ENCODE data around the gene PLEK. TPM values are rescaled to one million over a fixed set of nuclear protein-coding genes. Genes with fewer than 3 reads are reported as not detected.
A peak's percentile ranks its signal among the peaks of the same experiment; 100 is the strongest.
"Not testable (repeated sequence)": the region's sequence is repeated elsewhere in the genome, so short reads cannot be mapped to it uniquely, and the experiment has no call there.

PLEK gene
- total and polyA plus RNA-seq, 8 donors, result 0.45 to 18.1 (median 3.8) TPM

DNA sequence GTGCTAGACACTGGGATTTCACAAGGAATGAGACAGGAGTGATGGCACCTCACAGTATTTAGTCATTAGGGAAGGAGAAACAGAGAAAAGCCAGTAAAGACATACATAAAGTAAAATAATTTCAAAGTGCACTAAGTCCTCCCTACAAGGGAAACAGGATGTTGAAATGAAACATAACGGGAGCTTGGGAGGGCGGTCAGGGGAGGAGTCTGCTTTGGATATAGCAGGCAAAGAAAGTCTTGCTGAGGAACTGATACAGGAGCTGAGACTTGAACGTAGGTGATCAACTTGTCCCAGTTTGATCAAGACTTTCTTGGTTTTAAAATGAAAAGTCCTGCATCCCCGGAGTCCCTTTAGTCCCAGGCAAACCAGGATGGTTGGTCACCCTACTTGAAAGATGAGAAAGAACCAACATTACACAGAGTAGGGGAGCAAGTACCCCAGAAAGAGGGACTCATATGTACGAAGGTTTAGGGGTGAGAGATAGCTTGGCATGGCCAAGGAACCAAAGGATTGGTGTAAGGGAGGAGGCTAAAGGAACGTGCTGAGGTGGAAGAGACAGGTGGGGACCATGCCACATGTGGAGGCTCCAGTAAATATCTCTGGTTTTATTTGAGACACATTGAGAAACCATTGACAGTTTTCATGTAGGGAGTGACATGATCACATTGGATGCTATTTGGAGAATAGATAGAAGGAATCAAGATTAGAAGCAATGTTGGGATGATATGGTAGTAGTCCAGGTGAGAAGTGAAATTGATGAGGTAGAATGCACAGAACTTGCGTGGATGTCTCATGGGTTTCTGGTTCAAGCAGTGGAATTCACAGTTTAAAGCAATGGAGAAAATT lies 73.6 kb downstream of the PLEK start:
- DNase-seq, result peak in 1 of 2 donors; percentile 46
- Histone ChIP-seq H3K4me3 (no peak overlapping the region), H3K36me3 (no peaks in the 10 kb centered on the region), H3K27ac (no peak overlapping the region), H3K9me3 (no peaks in the 10 kb centered on the region), H3K27me3 (no peaks in the 10 kb centered on the region), H3K4me1 (peaks cover 10 to 42% (median 26%) of the 10 kb centered on the region in 4 donors)
- no peak for TF ChIP-seq EP300 (IDR thresholded peaks at IDR 0.05)
- TF ChIP-seq POLR2A (IDR thresholded peaks at IDR 0.05), result no peak
- TF ChIP-seq POLR2AphosphoS5 (IDR thresholded peaks at IDR 0.05), result no peak
- TF ChIP-seq, protein P1, sequence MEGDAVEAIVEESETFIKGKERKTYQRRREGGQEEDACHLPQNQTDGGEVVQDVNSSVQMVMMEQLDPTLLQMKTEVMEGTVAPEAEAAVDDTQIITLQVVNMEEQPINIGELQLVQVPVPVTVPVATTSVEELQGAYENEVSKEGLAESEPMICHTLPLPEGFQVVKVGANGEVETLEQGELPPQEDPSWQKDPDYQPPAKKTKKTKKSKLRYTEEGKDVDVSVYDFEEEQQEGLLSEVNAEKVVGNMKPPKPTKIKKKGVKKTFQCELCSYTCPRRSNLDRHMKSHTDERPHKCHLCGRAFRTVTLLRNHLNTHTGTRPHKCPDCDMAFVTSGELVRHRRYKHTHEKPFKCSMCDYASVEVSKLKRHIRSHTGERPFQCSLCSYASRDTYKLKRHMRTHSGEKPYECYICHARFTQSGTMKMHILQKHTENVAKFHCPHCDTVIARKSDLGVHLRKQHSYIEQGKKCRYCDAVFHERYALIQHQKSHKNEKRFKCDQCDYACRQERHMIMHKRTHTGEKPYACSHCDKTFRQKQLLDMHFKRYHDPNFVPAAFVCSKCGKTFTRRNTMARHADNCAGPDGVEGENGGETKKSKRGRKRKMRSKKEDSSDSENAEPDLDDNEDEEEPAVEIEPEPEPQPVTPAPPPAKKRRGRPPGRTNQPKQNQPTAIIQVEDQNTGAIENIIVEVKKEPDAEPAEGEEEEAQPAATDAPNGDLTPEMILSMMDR (IDR thresholded peaks at IDR 0.05), result no peak
- intact Hi-C loops (cut with DNase I; ENCODE audit: low total_unique reads), result no loop called here
- 71 to 86% (median 79%) methylated on average over 7 of the region's 7 CpGs for WGBS, 5 donors

DNA sequence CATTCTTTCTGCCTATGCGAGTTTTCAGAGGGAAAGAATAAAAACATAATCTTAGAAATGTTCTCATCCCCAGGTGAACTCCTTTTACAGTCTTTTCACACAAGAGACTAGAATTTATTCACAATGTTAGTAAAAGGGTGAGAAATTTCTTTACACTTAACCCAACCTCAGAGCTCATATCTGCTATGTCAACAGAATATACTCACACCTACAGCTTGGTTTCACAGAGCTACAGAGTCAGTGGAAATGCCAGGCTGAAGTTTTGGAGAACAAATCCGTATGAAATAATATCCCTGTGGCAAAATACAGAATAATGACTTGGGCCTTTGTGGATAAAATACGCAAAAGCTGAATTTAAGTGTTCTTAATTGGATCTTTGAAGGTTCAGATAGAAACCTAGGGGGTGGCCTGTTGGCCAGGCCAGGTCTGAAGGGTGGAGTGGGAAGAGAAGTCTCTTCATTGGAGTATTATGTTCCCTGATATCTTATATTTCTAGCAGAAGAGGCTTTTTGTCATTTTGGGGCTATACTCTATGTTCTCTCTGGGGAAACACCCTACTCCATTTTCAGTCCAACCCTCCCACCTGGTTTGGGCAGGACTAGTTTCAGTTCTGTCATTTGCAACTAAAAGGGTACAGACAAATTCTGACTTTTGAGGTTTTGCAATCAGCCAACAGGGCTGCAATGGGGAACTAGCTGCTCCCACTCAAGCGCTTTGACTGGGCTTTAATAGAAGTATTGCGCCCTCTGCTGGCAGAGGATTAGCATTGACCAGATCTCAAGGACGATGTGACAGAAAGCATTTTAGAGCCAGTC lies 76.3 kb downstream of the PLEK start:
- H3K9me3 ChIP-seq, result no peaks in the 10 kb centered on the region
- 24 to 29% (median 28%) methylated on average over 6 of the region's 6 CpGs for WGBS, 5 donors
- H3K27me3 ChIP-seq, result no peaks in the 10 kb centered on the region
- peaks cover 10 to 34% (median 21%) of the 10 kb centered on the region in 4 donors for H3K4me1 ChIP-seq
- H3K4me3 ChIP-seq, result no peak overlapping the region
- intact Hi-C loops (cut with DNase I; ENCODE audit: low total_unique reads), result loop anchor here (5.0 kb wide), 1 partner anchor 319 kb away; no protein-coding TSS in a partner anchor
- H3K27ac ChIP-seq, result peak overlapping the region in 4 of 5 donors; percentile 30 to 64 (median 50)
- H3K36me3 ChIP-seq, result no peaks in the 10 kb centered on the region
- TF ChIP-seq, protein P1 (IDR thresholded peaks at IDR 0.05), result peak in 5 of 7 experiments; percentile 74 to 91 (median 90)
- TF ChIP-seq POLR2A (IDR thresholded peaks at IDR 0.05), result no peak
- TF ChIP-seq POLR2AphosphoS5 (IDR thresholded peaks at IDR 0.05), result peak in 1 of 3 donors; percentile 80
- no peak for TF ChIP-seq EP300 (IDR thresholded peaks at IDR 0.05)
- DNase-seq, result peak; percentile 85 to 94

DNA sequence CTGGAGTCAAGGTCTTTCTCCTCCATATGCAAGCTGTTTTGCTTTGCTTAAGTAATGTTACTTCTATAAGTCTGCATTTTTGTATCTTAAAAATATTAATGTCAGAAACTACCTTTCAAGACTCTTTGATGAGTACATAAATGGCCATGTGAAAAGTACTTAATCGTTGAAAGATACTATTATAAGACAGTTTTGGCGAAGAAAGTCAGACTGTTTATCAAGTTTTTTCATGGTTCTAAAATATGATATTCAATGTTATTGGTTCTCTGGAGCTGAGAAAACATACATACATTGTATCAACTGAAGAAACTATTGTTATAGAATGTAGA lies 76.9 kb downstream of the PLEK start:
- Histone ChIP-seq H3K36me3 (no peaks in the 10 kb centered on the region), H3K4me1 (peaks cover 10 to 28% (median 18%) of the 10 kb centered on the region in 4 donors), H3K27ac (no peak overlapping the region), H3K9me3 (no peaks in the 10 kb centered on the region), H3K27me3 (no peaks in the 10 kb centered on the region), H3K4me3 (no peak overlapping the region)
- TF ChIP-seq EP300 (IDR thresholded peaks at IDR 0.05) (no peak), POLR2AphosphoS5 (IDR thresholded peaks at IDR 0.05) (no peak), POLR2A (IDR thresholded peaks at IDR 0.05) (no peak)
- TF ChIP-seq, protein P1 (IDR thresholded peaks at IDR 0.05), result no peak
- no peak for DNase-seq
- intact Hi-C loops (cut with DNase I; ENCODE audit: low total_unique reads), result loop anchor here (5.0 kb wide), 1 partner anchor 320 kb away; no protein-coding TSS in a partner anchor
- 70 to 86% (median 78%) methylated on average over 2 of the region's 2 CpGs for WGBS, 5 donors

DNA sequence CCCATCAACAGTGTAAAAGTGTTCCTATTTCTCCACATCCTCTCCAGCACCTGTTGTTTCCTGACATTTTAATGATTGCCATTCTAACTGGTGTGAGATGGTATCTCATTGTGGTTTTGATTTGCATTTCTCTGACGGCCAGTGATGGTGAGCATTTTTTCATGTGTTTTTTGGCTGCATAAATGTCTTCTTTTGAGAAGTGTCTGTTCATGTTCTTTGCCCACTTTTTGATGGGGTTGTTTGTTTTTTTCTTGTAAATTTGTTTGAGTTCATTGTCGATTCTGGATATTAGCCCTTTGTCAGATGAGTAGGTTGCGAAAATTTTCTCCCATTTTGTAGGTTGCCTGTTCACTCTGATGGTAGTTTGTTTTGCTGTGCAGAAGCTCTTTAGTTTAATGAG lies 81.3 kb downstream of the PLEK start:
- H3K27ac ChIP-seq, DNase-seq, H3K27me3 ChIP-seq, H3K36me3 ChIP-seq, H3K4me1 ChIP-seq, H3K9me3 ChIP-seq, H3K4me3 ChIP-seq: not testable (repeated sequence)
- intact Hi-C loops (cut with DNase I; ENCODE audit: low total_unique reads), result loop anchor here (5.0 kb wide), 2 partner anchors 84 to 179 kb away; no protein-coding TSS in a partner anchor
- 70 to 92% (median 83%) methylated on average over 1 to 3 of the region's 3 CpGs for WGBS, 5 donors

Other genes starting within 250 kb of the PLEK start
- gene PNO1, start 207.4 kb upstream of the PLEK start, total RNA-seq, result 10 to 100 TPM; 15.2 to 65.8 (median 21.4) TPM
- gene PNO1, start 207.4 kb upstream of the PLEK start, polyA plus RNA-seq, result 10 to 100 TPM in 2 of 3 donors, 1 to 10 TPM in 1; 6.1 to 13.6 (median 11.8) TPM
- gene PPP3R1, start 112.8 kb upstream of the PLEK start, total RNA-seq, result 10 to 100 TPM in 4 of 5 donors, 1 to 10 TPM in 1; 1.2 to 65.7 (median 24.5) TPM
- 10 to 100 TPM; 12.3 to 19.6 (median 14.9) TPM for gene PPP3R1, start 112.8 kb upstream of the PLEK start, polyA plus RNA-seq
- 100 to 1,000 TPM in 1 of 5 donors, 10 to 100 TPM in 2, 1 to 10 TPM in 1, not detected in 1; 6.2 to 107 (median 19.2) TPM for gene CNRIP1, start 45.3 kb upstream of the PLEK start, total RNA-seq
- 10 to 100 TPM in 2 of 3 donors, 1 to 10 TPM in 1; 8.3 to 28.0 (median 21.4) TPM for gene CNRIP1, start 45.3 kb upstream of the PLEK start, polyA plus RNA-seq
- gene FBXO48, start 102.0 kb downstream of the PLEK start, total RNA-seq, result 1 to 10 TPM in 1 of 5 donors, under 1 TPM in 3, not detected in 1; 0.43 to 1.2 (median 0.50) TPM
- 1 to 10 TPM in 1 of 3 donors, under 1 TPM in 2; 0.58 to 1.1 (median 0.62) TPM for gene FBXO48, start 102.0 kb downstream of the PLEK start, polyA plus RNA-seq
- 1 to 10 TPM in 3 of 5 donors, under 1 TPM in 2; 0.29 to 9.4 (median 5.5) TPM for gene APLF, start 102.3 kb downstream of the PLEK start, total RNA-seq
- gene APLF, start 102.3 kb downstream of the PLEK start, polyA plus RNA-seq, result under 1 TPM; 0.46 to 0.85 (median 0.68) TPM